HepG2 (cell line): ENCODE measurements around the gene USP7. TPM values are rescaled to one million over a fixed set of nuclear protein-coding genes. Genes with fewer than 3 reads are reported as not detected.

Source experiments
- FOXP1 ChIP-seq, 2 experiments: fragments of 450-650 bp in 1 of 2; IDR thresholded peaks; 2 replicates each; pipeline ENCODE4 v1.6.1; 2017 to 2018; ENCODE audit warnings: antibody characterized with exemption in 1 of 2
- MYC ChIP-seq: sonication (generic); formaldehyde crosslinking; IDR thresholded peaks from 2 replicates; pipeline ENCODE4 v1.9.0; 2021; ENCODE audit warnings: missing genetic modification reagents, borderline replicate concordance
- NAIF1 ChIP-seq: sonication (generic); formaldehyde crosslinking; IDR thresholded peaks from 2 replicates; pipeline ENCODE4 v1.5.0; 2020; ENCODE audit warnings: mild to moderate bottlenecking, missing genetic modification reagents, borderline replicate concordance
- NFE2 ChIP-seq: sonication (generic); formaldehyde crosslinking; IDR thresholded peaks from 2 replicates; pipeline ENCODE4 v1.4.0; 2020; ENCODE audit warnings: missing genetic modification reagents
- POLR2AphosphoS5 ChIP-seq: IDR thresholded peaks from 2 replicates; pipeline ENCODE4 v1.6.1; 2012; ENCODE audit warnings: low read depth, low read length
- SP5 ChIP-seq: IDR thresholded peaks from 2 replicates; pipeline ENCODE4 v1.6.1; 2016; ENCODE audit warnings: low read depth, borderline replicate concordance
- XRCC5 ChIP-seq: fragments of 200-400 bp; formaldehyde crosslinking; optimal IDR thresholded peaks from 2 replicates; pipeline ENCODE3; 2017; ENCODE audit warnings: mild to moderate bottlenecking, low read length
- YEATS4 ChIP-seq: sonication (generic); formaldehyde crosslinking; IDR thresholded peaks from 2 replicates; pipeline ENCODE4 v1.4.0; 2020; ENCODE audit warnings: missing genetic modification reagents, borderline replicate concordance
- ZBTB3 ChIP-seq: sonication (generic); formaldehyde crosslinking; IDR thresholded peaks from 2 replicates; pipeline ENCODE4 v1.4.0; 2020; ENCODE audit warnings: low read depth, mild to moderate bottlenecking, moderate library complexity, missing genetic modification reagents, borderline replicate concordance
- ZFAT ChIP-seq: sonication (generic); formaldehyde crosslinking; conservative IDR thresholded peaks from 2 replicates; pipeline ENCODE4 v1.8.1; 2023; ENCODE audit warnings: missing genetic modification reagents, inconsistent platforms
- ZNF235 ChIP-seq: sonication (generic); formaldehyde crosslinking; IDR thresholded peaks from 2 replicates; pipeline ENCODE4 v1.8.1; 2023; ENCODE audit warnings: mild to moderate bottlenecking, missing genetic modification reagents, borderline replicate concordance
- ZNF749 ChIP-seq: sonication (generic); formaldehyde crosslinking; IDR thresholded peaks from 2 replicates; pipeline ENCODE4 v1.8.0; 2022; ENCODE audit warnings: mild to moderate bottlenecking, missing genetic modification reagents, moderate library complexity, borderline replicate concordance
- polyA plus RNA-seq, 8 experiments: library from polyadenylated mRNA; depleted of rRNA in 3 of 8; stranded (reverse) in 7 of 8; unstranded in 1 of 8; fragments of >200 nt; fragmentation: Illumina TruSeq in 4 of 8; extraction: Trizol in 4 of 8; gene quantifications; 2 replicates each; pipeline versions ENCODE4 v1.2.1 to v1.2.3, GENCODE V29; 2011 to 2016; ENCODE audit warnings: low read depth in 4 of 8, missing spikeins in 1 of 8, mixed read lengths in 1 of 8; ENCODE audit not compliant: insufficient read depth in 1 of 8
- total RNA-seq, 5 experiments: library from RNA; depleted of rRNA; stranded (reverse); fragments of >200 nt; fragmentation: Illumina TruSeq; extraction: Trizol; gene quantifications; 2 replicates each; pipeline ENCODE4 v1.2.3, GENCODE V29; 2016; ENCODE audit warnings: low read depth in 1 of 5
- TF ChIP-seq, protein P1 (sequence below), 2 experiments: sonication (generic) in 1 of 2; formaldehyde crosslinking in 1 of 2; IDR thresholded peaks; 2 replicates each; pipeline versions ENCODE4 v1.4.0 to v1.6.1; 2016 to 2020; ENCODE audit warnings: borderline replicate concordance in 1 of 2, low read depth in 1 of 2, mild to moderate bottlenecking in 1 of 2, missing genetic modification reagents in 1 of 2
- TF ChIP-seq, protein P2 (sequence below), 2 experiments: fragments of 450-650 bp in 1 of 2; sonication (generic) in 1 of 2; formaldehyde crosslinking; IDR thresholded peaks; 2 replicates each; pipeline versions ENCODE4 v1.5.0 to v1.8.0; 2020 to 2022; ENCODE audit warnings: mild to moderate bottlenecking in 1 of 2, missing genetic modification reagents in 1 of 2
- TF ChIP-seq, protein P3 (sequence below): sonication (generic); formaldehyde crosslinking; IDR thresholded peaks from 2 replicates; pipeline ENCODE4 v1.4.0; 2020; ENCODE audit warnings: missing genetic modification reagents

Gene USP7
- total and polyA plus RNA-seq, 2 of the 13 experiments (the other 11 are each of a cell fraction or from before 2014, with no cell fraction given): 52.5 to 173 TPM

GRCh38 chr16:8878523-8878911 lies 85.2 kb downstream of the USP7 start (continued):
- TF ChIP-seq, protein P1, sequence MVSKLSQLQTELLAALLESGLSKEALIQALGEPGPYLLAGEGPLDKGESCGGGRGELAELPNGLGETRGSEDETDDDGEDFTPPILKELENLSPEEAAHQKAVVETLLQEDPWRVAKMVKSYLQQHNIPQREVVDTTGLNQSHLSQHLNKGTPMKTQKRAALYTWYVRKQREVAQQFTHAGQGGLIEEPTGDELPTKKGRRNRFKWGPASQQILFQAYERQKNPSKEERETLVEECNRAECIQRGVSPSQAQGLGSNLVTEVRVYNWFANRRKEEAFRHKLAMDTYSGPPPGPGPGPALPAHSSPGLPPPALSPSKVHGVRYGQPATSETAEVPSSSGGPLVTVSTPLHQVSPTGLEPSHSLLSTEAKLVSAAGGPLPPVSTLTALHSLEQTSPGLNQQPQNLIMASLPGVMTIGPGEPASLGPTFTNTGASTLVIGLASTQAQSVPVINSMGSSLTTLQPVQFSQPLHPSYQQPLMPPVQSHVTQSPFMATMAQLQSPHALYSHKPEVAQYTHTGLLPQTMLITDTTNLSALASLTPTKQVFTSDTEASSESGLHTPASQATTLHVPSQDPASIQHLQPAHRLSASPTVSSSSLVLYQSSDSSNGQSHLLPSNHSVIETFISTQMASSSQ (IDR thresholded peaks at IDR 0.05; ENCODE audit: low read depth): no peak
- TF ChIP-seq, protein P1 (CRISPR knock-in tag; IDR thresholded peaks at IDR 0.05; ENCODE audit: borderline replicate concordance): no peak
- TF ChIP-seq NAIF1 (CRISPR knock-in tag) (no peak), XRCC5 (peak; percentile 26), ZBTB3 (CRISPR knock-in tag) (no peak), ZNF749 (no peak), ZNF235 (CRISPR knock-in tag) (no peak), FOXP1 (IDR thresholded peaks at IDR 0.05) (no peak), FOXP1 (CRISPR knock-in tag; IDR thresholded peaks at IDR 0.05) (no peak), POLR2AphosphoS5 (no peak), NFE2 (no peak), MYC (CRISPR knock-in tag) (no peak), ZFAT (CRISPR knock-in tag) (no peak), YEATS4 (CRISPR knock-in tag) (no peak), SP5 (no peak)
- TF ChIP-seq, protein P2, sequence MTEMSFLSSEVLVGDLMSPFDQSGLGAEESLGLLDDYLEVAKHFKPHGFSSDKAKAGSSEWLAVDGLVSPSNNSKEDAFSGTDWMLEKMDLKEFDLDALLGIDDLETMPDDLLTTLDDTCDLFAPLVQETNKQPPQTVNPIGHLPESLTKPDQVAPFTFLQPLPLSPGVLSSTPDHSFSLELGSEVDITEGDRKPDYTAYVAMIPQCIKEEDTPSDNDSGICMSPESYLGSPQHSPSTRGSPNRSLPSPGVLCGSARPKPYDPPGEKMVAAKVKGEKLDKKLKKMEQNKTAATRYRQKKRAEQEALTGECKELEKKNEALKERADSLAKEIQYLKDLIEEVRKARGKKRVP (CRISPR knock-in tag; IDR thresholded peaks at IDR 0.05): 0 out of 4 replicates have a peak, but pooled peaks of 1 of the 2 experiments have one; percentile 32
- TF ChIP-seq, protein P3, sequence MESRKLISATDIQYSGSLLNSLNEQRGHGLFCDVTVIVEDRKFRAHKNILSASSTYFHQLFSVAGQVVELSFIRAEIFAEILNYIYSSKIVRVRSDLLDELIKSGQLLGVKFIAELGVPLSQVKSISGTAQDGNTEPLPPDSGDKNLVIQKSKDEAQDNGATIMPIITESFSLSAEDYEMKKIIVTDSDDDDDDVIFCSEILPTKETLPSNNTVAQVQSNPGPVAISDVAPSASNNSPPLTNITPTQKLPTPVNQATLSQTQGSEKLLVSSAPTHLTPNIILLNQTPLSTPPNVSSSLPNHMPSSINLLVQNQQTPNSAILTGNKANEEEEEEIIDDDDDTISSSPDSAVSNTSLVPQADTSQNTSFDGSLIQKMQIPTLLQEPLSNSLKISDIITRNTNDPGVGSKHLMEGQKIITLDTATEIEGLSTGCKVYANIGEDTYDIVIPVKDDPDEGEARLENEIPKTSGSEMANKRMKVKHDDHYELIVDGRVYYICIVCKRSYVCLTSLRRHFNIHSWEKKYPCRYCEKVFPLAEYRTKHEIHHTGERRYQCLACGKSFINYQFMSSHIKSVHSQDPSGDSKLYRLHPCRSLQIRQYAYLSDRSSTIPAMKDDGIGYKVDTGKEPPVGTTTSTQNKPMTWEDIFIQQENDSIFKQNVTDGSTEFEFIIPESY (CRISPR knock-in tag): no peak
